CD14-positive monocyte (primary cell): ENCODE data around the gene GIGYF1. TPM values are rescaled to one million over a fixed set of nuclear protein-coding genes. Genes with fewer than 3 reads are reported as not detected.

Source experiments
- DNase-seq, 3 donors: peaks; one replicate each; pipeline ENCODE4 v3.0.0-alpha.2; 2011 to 2022
- H2AFZ ChIP-seq: 2 replicates; pipeline ENCODE4 v1.6.0; 2012; ENCODE audit warnings: mild to moderate bottlenecking, low read depth, low read length, inconsistent platforms; ENCODE audit not compliant: insufficient read depth, poor library complexity, severe bottlenecking
- H3K27ac ChIP-seq, 2 donors: 1 replicate in 1 of 2; 2 replicates in 1 of 2; pipeline ENCODE4 v1.5.1; 2012 to 2013; ENCODE audit warnings: low read length in 2 of 2, control low read depth in 1 of 2, inconsistent platforms in 1 of 2, low read depth in 1 of 2, mild to moderate bottlenecking in 1 of 2
- H3K27me3 ChIP-seq, 2 donors: one replicate each; pipeline versions ENCODE4 v1.6.0 to v1.6.1; 2011 to 2013; ENCODE audit warnings: low read length in 2 of 2; ENCODE audit not compliant: control insufficient read depth in 2 of 2, insufficient read depth in 2 of 2
- H3K36me3 ChIP-seq, 2 donors: replicated peaks in 1 of 2; 1 replicate in 1 of 2; 2 replicates in 1 of 2; pipeline versions ENCODE4 v1.5.1 to v1.6.1; 2012 to 2013; ENCODE audit warnings: low read length in 2 of 2, control low read depth in 1 of 2, inconsistent platforms in 1 of 2, mild to moderate bottlenecking in 1 of 2; ENCODE audit not compliant: insufficient read depth in 2 of 2, control insufficient read depth in 1 of 2
- H3K4me1 ChIP-seq, 2 donors: 1 replicate in 1 of 2; 2 replicates in 1 of 2; pipeline versions ENCODE4 v1.5.1 to v1.6.1; 2012 to 2013; ENCODE audit warnings: low read length in 2 of 2, control low read depth in 1 of 2, inconsistent platforms in 1 of 2, mild to moderate bottlenecking in 1 of 2, moderate library complexity in 1 of 2; ENCODE audit not compliant: insufficient read depth in 2 of 2, control insufficient read depth in 1 of 2
- H3K4me2 ChIP-seq: replicated peaks from 2 replicates; pipeline ENCODE3; 2012; ENCODE audit warnings: low read length, moderate library complexity, mild to moderate bottlenecking; ENCODE audit not compliant: poor library complexity, severe bottlenecking; ENCODE audit errors: extremely low read depth
- H3K4me3 ChIP-seq, 3 experiments: fragments of 200-600 bp in 1 of 3; sonication (generic) in 1 of 3; replicated peaks in 1 of 3; 1 replicate in 2 of 3; 2 replicates in 1 of 3; pipeline ENCODE4 v1.5.1; 2011 to 2013; ENCODE audit warnings: low read length in 3 of 3, mild to moderate bottlenecking in 3 of 3, control low read depth in 2 of 3, low read depth in 2 of 3, inconsistent platforms in 1 of 3, moderate library complexity in 1 of 3
- H3K79me2 ChIP-seq: 2 replicates; pipeline ENCODE4 v1.6.0; 2012; ENCODE audit warnings: mild to moderate bottlenecking, control low read depth, inconsistent platforms, low read length, moderate library complexity; ENCODE audit not compliant: insufficient read depth
- H3K9ac ChIP-seq: 2 replicates; pipeline ENCODE4 v1.6.0; 2017; ENCODE audit warnings: low read length, mild to moderate bottlenecking; ENCODE audit not compliant: insufficient read depth, poor library complexity, severe bottlenecking
- H3K9me3 ChIP-seq, 2 donors: replicated peaks in 1 of 2; 1 replicate in 1 of 2; 2 replicates in 1 of 2; pipeline versions ENCODE4 v1.5.1 to v1.6.1; 2012 to 2013; ENCODE audit warnings: low read length in 2 of 2, control low read depth in 1 of 2; ENCODE audit not compliant: control insufficient read depth in 1 of 2, insufficient read depth in 1 of 2
- H4K20me1 ChIP-seq: 2 replicates; pipeline ENCODE4 v1.6.0; 2012; ENCODE audit warnings: mild to moderate bottlenecking, low read length, control low read depth, moderate library complexity; ENCODE audit not compliant: insufficient read depth
- H3K27ac Mint-ChIP-seq, 7 donors: one replicate each; pipeline ENCODE4 v1.8.0; 2020; ENCODE audit warnings: mild to moderate bottlenecking in 7 of 7, mixed read lengths in 7 of 7, moderate library complexity in 6 of 7, inconsistent platforms in 2 of 7
- H3K27me3 Mint-ChIP-seq, 3 donors: one replicate each; pipeline ENCODE4 v1.8.0; 2021 to 2022; ENCODE audit warnings: low read depth in 3 of 3, mild to moderate bottlenecking in 3 of 3, mixed read lengths in 3 of 3, moderate library complexity in 3 of 3, inconsistent platforms in 1 of 3
- H3K36me3 Mint-ChIP-seq, 2 donors: one replicate each; pipeline ENCODE4 v1.8.0; 2020; ENCODE audit warnings: mixed read lengths in 2 of 2, inconsistent platforms in 1 of 2, mild to moderate bottlenecking in 1 of 2
- H3K4me1 Mint-ChIP-seq: one replicate; pipeline ENCODE4 v1.8.0; 2020; ENCODE audit warnings: mild to moderate bottlenecking, mixed read lengths
- H3K4me3 Mint-ChIP-seq, 2 donors: one replicate each; pipeline ENCODE4 v1.8.0; 2020; ENCODE audit warnings: mild to moderate bottlenecking in 2 of 2, mixed read lengths in 2 of 2, moderate library complexity in 1 of 2
- H3K9me3 Mint-ChIP-seq, 7 donors: one replicate each; pipeline ENCODE4 v1.8.0; 2020 to 2022; ENCODE audit warnings: mixed read lengths in 7 of 7, mild to moderate bottlenecking in 6 of 7, moderate library complexity in 6 of 7, inconsistent platforms in 2 of 7
- CTCF ChIP-seq: fragments of 200-600 bp; IDR thresholded peaks from one replicate; pipeline ENCODE4 v1.8.0; 2022; ENCODE audit warnings: antibody characterized with exemption, mild to moderate bottlenecking
- WGBS: methylation state at CpG from one replicate; pipeline ENCODE4 v1.1.5; 2013; ENCODE audit warnings: missing lambda C conversion rate; ENCODE audit not compliant: insufficient coverage; 5-methylcytosine and 5-hydroxymethylcytosine counted together
- intact Hi-C, 2 donors: fragments of 100-400 bp; cut with micrococcal nuclease; formaldehyde crosslinking; loops; one replicate each; pipeline versions ENCODE4 v1.15.0 to v1.15.1; 2023
- polyA plus RNA-seq, 3 donors: library from polyadenylated mRNA; depleted of rRNA in 1 of 3; unstranded in 2 of 3; stranded (reverse) in 1 of 3; fragments of 300-500 nt in 2 of 3; fragments of >200 nt in 1 of 3; fragmentation: Illumina TruSeq in 2 of 3; gene quantifications; 1 replicate in 2 of 3; 2 replicates in 1 of 3; pipeline ENCODE4 v1.2.3, GENCODE V29; 2012 to 2021

The GIGYF1 gene
- polyA plus RNA-seq, 3 donors, result 0.30 to 30.6 (median 0.34) TPM

- Histone ChIP-seq H3K4me1 (peaks cover 28 to 35% of the 10 kb centered on the region in 2 donors), H3K79me2 (peaks cover 53% of the 10 kb centered on the region), H3K4me3 (peak overlapping the region; percentile 62 to 88 (median 79)), H3K4me2 (peak overlapping the region; percentile 89), H3K9me3 (no peaks in the 10 kb centered on the region), H3K9ac (peak overlapping the region; percentile 81), H2AFZ (peak overlapping the region; percentile 68), H3K27me3 (peaks cover 0 to 20% of the 10 kb centered on the region in 2 donors), H4K20me1 (peaks cover 50% of the 10 kb centered on the region), H3K27ac (peak overlapping the region in 1 of 2 donors; percentile 49), H3K36me3 (peaks cover 9 to 17% of the 10 kb centered on the region in 2 donors)
- Mint-ChIP-seq H3K4me1 (peaks cover 23% of the 10 kb centered on the region), H3K36me3 (peaks cover 9 to 13% of the 10 kb centered on the region in 2 donors), H3K27me3 (peaks cover 20 to 30% (median 21%) of the 10 kb centered on the region in 3 donors), H3K4me3 (peak overlapping the region; percentile 94 to 98), H3K9me3 (no peaks in the 10 kb centered on the region), H3K27ac (peak overlapping the region; percentile 46 to 89 (median 80))
- WGBS, result under 1% methylated on average over 81 of the region's 81 CpGs
- intact Hi-C loops, result no loop called here
- peak in 1 of 3 donors; percentile 13 for DNase-seq
- no peak for TF ChIP-seq CTCF
Observed at GRCh38 chr7:100693312-100694097, 545 bp downstream of the GIGYF1 start.

- Mint-ChIP-seq H3K4me1 (peaks cover 23% of the 10 kb centered on the region), H3K27ac (peak overlapping the region in 1 of 7 donors; percentile 78), H3K27me3 (peaks cover 15 to 23% (median 18%) of the 10 kb centered on the region in 3 donors), H3K4me3 (peak overlapping the region; percentile 94 to 98), H3K36me3 (peaks cover 16 to 22% of the 10 kb centered on the region in 2 donors), H3K9me3 (no peaks in the 10 kb centered on the region)
- Histone ChIP-seq H3K4me2 (peak overlapping the region; percentile 89), H3K9ac (no peak overlapping the region), H3K27ac (no peak overlapping the region), H3K79me2 (peaks cover 61% of the 10 kb centered on the region), H3K27me3 (peaks cover 0 to 20% of the 10 kb centered on the region in 2 donors), H3K36me3 (peaks cover 13 to 26% of the 10 kb centered on the region in 2 donors), H3K4me3 (peak overlapping the region in 2 of 3 experiments; percentile 62 to 79), H2AFZ (no peak overlapping the region), H4K20me1 (peaks cover 60% of the 10 kb centered on the region), H3K9me3 (no peaks in the 10 kb centered on the region), H3K4me1 (peaks cover 28 to 35% of the 10 kb centered on the region in 2 donors)
- TF ChIP-seq CTCF, result no peak
- intact Hi-C loops, result no loop called here
- WGBS, result 78% methylated on average over 3 of the region's 6 CpGs
- DNase-seq, result no peak
Observed at GRCh38 chr7:100692578-100692961, 1.5 kb downstream of the GIGYF1 start.
